ENCODE results near the gene SLC9A9. TPM values are rescaled to one million over a fixed set of nuclear protein-coding genes. Genes with fewer than 3 reads are reported as not detected.

The SLC9A9 gene
- total RNA-seq, 1 experiment from 2014 or later, result not detected

GRCh38 chr3:143605233-143605950, 242.9 kb downstream of the SLC9A9 start:
- H3K4me1 Mint-ChIP-seq (ENCODE audit: low read depth, unreplicated experiment), result no peaks in the 10 kb centered on the region
- no peaks in the 10 kb centered on the region for H3K9me3 ChIP-seq
- H3K36me3 ChIP-seq (ENCODE audit: control insufficient read depth, insufficient read depth, low read length), result no peaks in the 10 kb centered on the region
- H3K9me3 Mint-ChIP-seq (ENCODE audit: unreplicated experiment), result no peaks in the 10 kb centered on the region
- ChIA-PET POLR2A (no interaction called here), CTCF (no interaction called here)
- no peaks in the 10 kb centered on the region for H3K27me3 Mint-ChIP-seq (ENCODE audit: insufficient read depth, unreplicated experiment)
- DNase-seq, result no peak
- H3K4me3 ChIP-seq (ENCODE audit: low read depth, low read length), result no peak overlapping the region
- TF ChIP-seq CTCF (IDR thresholded peaks at IDR 0.05; ENCODE audit: insufficient read depth in 1 of 2, low read depth in 1 of 2, low read length in 1 of 2, severe bottlenecking in 1 of 2, unreplicated experiment in 1 of 2), result no peak
- intact Hi-C loops (cut with micrococcal nuclease; ENCODE audit: unreplicated experiment), result loop anchor here (5.0 kb wide), 1 partner anchor 37 kb away; no protein-coding TSS in a partner anchor
- H3K36me3 Mint-ChIP-seq (ENCODE audit: insufficient read depth, unreplicated experiment), result no peaks in the 10 kb centered on the region
- no TSS peak for BruUV-seq (replicated peaks)
- no peaks in the 10 kb centered on the region for H3K27me3 ChIP-seq (replicated peaks; ENCODE audit: control insufficient read depth, insufficient read depth, low read length)
- no peaks in the 10 kb centered on the region for H3K4me1 ChIP-seq
- no peak overlapping the region for H3K4me3 Mint-ChIP-seq (ENCODE audit: unreplicated experiment)
- no peak overlapping the region for H3K27ac Mint-ChIP-seq (ENCODE audit: unreplicated experiment)

- TF ChIP-seq CTCF (IDR thresholded peaks at IDR 0.05; ENCODE audit: insufficient read depth in 1 of 2, low read depth in 1 of 2, low read length in 1 of 2, severe bottlenecking in 1 of 2, unreplicated experiment in 1 of 2), result no peak
- no peak for DNase-seq
- Histone ChIP-seq H3K36me3 (ENCODE audit: control insufficient read depth, insufficient read depth, low read length) (no peaks in the 10 kb centered on the region), H3K4me3 (ENCODE audit: low read depth, low read length) (no peak overlapping the region), H3K27me3 (replicated peaks; ENCODE audit: control insufficient read depth, insufficient read depth, low read length) (no peaks in the 10 kb centered on the region), H3K4me1 (no peaks in the 10 kb centered on the region), H3K9me3 (no peaks in the 10 kb centered on the region)
- intact Hi-C loops (cut with micrococcal nuclease; ENCODE audit: unreplicated experiment), result loop anchor here (5.0 kb wide), 1 partner anchor 38 kb away; no protein-coding TSS in a partner anchor
- Mint-ChIP-seq H3K27me3 (ENCODE audit: insufficient read depth, unreplicated experiment) (no peaks in the 10 kb centered on the region), H3K4me1 (ENCODE audit: low read depth, unreplicated experiment) (no peaks in the 10 kb centered on the region), H3K36me3 (ENCODE audit: insufficient read depth, unreplicated experiment) (no peaks in the 10 kb centered on the region), H3K4me3 (ENCODE audit: unreplicated experiment) (no peak overlapping the region), H3K27ac (ENCODE audit: unreplicated experiment) (no peak overlapping the region), H3K9me3 (ENCODE audit: unreplicated experiment) (no peaks in the 10 kb centered on the region)
- ChIA-PET CTCF (no interaction called here), POLR2A (no interaction called here)
- no TSS peak for BruUV-seq (replicated peaks)
These were observed 243.7 kb downstream of the SLC9A9 start for GRCh38 chr3:143604402-143605185.

- no peaks in the 10 kb centered on the region for H3K9me3 Mint-ChIP-seq (ENCODE audit: unreplicated experiment)
- no peak overlapping the region for H3K4me3 Mint-ChIP-seq (ENCODE audit: unreplicated experiment)
- no peak for TF ChIP-seq CTCF (IDR thresholded peaks at IDR 0.05; ENCODE audit: insufficient read depth in 1 of 2, low read depth in 1 of 2, low read length in 1 of 2, severe bottlenecking in 1 of 2, unreplicated experiment in 1 of 2)
- H3K4me1 Mint-ChIP-seq (ENCODE audit: low read depth, unreplicated experiment), result no peaks in the 10 kb centered on the region
- POLR2A ChIA-PET, result no interaction called here
- CTCF ChIA-PET, result no interaction called here
- Histone ChIP-seq H3K36me3 (ENCODE audit: control insufficient read depth, insufficient read depth, low read length) (no peaks in the 10 kb centered on the region), H3K4me1 (no peaks in the 10 kb centered on the region), H3K4me3 (ENCODE audit: low read depth, low read length) (no peak overlapping the region), H3K9me3 (no peaks in the 10 kb centered on the region), H3K27me3 (replicated peaks; ENCODE audit: control insufficient read depth, insufficient read depth, low read length) (no peaks in the 10 kb centered on the region)
- H3K27me3 Mint-ChIP-seq (ENCODE audit: insufficient read depth, unreplicated experiment), result no peaks in the 10 kb centered on the region
- DNase-seq, result no peak
- H3K27ac Mint-ChIP-seq (ENCODE audit: unreplicated experiment), result no peak overlapping the region
- intact Hi-C loops (cut with micrococcal nuclease; ENCODE audit: unreplicated experiment), result no loop called here
- H3K36me3 Mint-ChIP-seq (ENCODE audit: insufficient read depth, unreplicated experiment), result no peaks in the 10 kb centered on the region
- BruUV-seq (replicated peaks), result no TSS peak
These were observed 244.5 kb downstream of the SLC9A9 start for GRCh38 chr3:143603774-143604173.
